Stimulated activated CD4-positive, alpha-beta T cell treated with anti-CD3 and anti-CD28 coated beads, Interleukin-2, amount 100 ng/mL, for 24 hours (primary cell): Measurements from ENCODE around the gene SOX6.

Experiments
- DNase-seq, 2 donors: peaks; one replicate each; pipeline ENCODE4 v3.0.0-alpha.2; 2020

Gene SOX6

GRCh38 chr11:15920856-15921629 lies 435.3 kb downstream of the SOX6 start:
- DNase-seq, result no peak

DNA sequence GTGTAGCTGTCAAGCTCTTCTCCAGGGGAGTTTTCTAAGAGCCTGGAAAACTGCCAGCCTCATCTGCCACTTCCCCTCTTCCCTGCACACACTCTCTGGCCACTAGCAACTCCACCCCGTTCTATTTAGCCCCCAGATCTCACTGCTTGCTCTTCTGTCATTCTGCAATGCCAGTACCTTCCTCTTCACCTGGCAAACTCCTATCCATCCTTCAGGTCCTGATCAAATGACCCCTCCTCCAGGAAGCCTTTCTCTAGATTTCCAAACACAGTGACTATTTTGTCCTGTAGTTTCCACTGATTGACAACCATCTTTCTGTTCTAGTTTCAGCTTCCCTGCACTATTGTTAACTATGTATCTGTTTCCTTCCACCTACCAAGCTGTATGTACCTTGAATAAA lies 437.7 kb downstream of the SOX6 start:
- no peak for DNase-seq

GRCh38 chr11:15918212-15918611 lies 438.1 kb downstream of the SOX6 start:
- DNase-seq, result no peak
